Choroid plexus epithelial cell (primary cell): ENCODE data around the gene VPS13A.

Source experiments
- DNase-seq: peaks from one replicate; pipeline ENCODE4 v3.0.0-alpha.2; 2010; ENCODE audit warnings: low read depth
- H3K4me3 ChIP-seq: 2 replicates; pipeline ENCODE4 v1.5.1; 2011; ENCODE audit warnings: low read depth, mild to moderate bottlenecking, control low read depth, low read length, moderate library complexity
- TF ChIP-seq, protein P1 (sequence below): conservative IDR thresholded peaks from 2 replicates; pipeline ENCODE4 v1.5.1; 2011; ENCODE audit warnings: low read depth, mild to moderate bottlenecking, control low read depth, inconsistent platforms, low read length, moderate library complexity

Gene VPS13A

DNA sequence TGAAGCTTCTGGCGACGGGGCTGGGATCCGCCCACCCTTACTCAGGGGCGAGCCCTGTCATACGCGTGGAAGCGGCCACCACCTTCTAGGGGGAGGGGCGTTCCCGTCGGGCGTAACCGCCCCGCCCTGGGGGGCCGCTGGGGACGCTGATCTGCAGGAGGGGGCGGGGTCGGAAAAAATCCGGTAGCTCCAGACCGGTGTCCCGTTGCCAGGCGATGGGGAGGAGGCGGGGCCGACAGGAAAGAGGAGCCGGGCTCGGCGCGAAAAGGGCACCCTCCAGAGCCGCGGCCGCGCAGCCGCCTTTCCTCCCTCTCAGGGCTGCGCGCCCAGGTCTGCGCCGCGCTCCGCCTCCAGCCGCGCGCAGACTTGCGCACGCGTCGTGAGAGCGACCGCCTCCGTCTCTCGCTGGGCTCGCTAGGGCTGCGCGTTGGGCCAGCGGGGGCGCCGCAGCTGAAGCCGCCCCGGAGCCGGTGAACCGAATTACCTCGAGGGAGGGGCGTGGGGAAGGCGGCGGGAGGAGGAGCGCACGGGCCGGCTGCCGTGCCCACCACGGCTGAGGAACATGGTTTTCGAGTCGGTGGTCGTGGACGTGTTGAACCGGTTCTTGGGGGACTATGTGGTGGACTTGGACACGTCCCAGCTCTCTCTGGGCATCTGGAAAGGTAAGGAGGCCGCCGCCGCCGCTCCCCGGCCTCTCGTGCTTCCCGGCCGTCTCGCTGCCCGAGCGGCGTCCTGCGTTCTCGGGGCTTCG, at the start of gene VPS13A:
TSS of gene VPS13A (plus strand) at position 392 of the 751 bp plus-strand sequence. CDS start at position 563, 171 bp downstream.
- TF ChIP-seq, protein P1, sequence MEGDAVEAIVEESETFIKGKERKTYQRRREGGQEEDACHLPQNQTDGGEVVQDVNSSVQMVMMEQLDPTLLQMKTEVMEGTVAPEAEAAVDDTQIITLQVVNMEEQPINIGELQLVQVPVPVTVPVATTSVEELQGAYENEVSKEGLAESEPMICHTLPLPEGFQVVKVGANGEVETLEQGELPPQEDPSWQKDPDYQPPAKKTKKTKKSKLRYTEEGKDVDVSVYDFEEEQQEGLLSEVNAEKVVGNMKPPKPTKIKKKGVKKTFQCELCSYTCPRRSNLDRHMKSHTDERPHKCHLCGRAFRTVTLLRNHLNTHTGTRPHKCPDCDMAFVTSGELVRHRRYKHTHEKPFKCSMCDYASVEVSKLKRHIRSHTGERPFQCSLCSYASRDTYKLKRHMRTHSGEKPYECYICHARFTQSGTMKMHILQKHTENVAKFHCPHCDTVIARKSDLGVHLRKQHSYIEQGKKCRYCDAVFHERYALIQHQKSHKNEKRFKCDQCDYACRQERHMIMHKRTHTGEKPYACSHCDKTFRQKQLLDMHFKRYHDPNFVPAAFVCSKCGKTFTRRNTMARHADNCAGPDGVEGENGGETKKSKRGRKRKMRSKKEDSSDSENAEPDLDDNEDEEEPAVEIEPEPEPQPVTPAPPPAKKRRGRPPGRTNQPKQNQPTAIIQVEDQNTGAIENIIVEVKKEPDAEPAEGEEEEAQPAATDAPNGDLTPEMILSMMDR: no peak
- H3K4me3 ChIP-seq: peak within 1 kb of the TSS; percentile 95
- peak; percentile 96 for DNase-seq

DNA sequence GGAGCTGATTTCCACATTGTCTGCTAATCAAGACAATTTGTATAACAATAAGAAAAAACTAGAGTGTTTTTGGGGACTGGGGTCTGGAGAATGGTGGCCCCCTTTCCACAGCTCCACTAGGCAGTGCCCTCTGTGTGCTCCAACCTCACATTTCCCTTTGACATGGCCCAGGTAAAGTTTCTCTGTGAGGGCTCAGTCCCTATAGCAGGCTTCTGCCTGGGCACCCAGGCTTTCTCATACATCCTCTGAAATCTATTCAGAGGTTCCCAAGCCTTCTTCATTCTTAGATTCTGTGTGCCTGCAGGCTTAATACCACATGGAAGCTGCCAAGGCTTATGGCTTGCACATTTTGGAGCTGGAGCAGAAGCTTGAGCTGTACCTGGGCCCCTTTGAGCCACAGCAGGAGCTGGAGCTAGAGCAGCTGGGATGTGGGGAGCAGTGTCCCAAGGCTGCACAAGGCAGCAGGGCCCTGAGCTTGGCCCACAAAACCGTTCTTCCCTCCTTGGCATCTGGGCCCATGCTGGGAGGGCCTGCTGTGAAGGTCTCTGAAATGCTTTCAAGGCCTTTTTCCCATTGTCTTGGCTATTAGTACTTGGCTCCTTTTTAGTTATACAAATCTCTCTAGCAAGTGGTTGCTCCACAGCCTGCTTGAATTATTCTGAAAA, 49.1 kb upstream of the VPS13A start:
- TF ChIP-seq, protein P1: no peak
- no peak for DNase-seq
- no peak overlapping the region for H3K4me3 ChIP-seq

DNA sequence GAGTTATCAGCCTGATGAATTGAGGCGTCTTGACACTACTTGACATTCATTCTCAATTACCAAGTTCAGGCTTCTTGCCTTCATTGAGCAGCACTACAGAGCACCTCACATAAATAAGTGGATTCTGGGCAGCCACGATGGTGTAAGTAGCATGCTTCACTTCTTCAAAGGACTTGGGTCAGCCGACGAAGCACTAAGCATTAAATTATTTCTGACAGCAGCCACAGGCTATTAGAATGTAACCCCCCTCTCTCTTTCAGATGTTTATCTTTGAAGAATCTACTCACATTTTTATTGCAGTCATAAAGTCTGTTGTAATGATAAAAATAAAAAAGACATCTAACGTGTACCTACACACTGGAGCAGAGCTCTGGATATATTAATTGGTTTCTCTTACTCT, 45.9 kb upstream of the VPS13A start:
- TF ChIP-seq, protein P1: no peak
- DNase-seq: no peak
- H3K4me3 ChIP-seq: no peak overlapping the region

DNA sequence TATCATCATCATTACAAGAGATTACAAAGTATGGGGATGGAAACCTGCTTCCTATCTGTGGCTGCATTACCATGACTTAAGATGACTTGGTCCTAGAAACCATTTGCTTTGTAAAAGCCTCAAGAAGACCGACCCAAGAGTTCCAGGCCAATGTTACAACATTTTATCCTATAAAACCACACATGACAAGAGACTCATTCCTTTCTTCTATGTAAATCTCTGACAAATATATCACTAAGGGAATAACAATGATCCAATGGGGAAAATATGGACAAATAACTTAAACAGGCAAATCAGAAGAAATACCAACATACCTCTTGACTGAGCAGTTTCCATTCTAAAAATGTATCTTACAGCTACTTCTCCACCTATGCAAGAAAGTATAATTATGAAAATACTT, 44.3 kb upstream of the VPS13A start:
- no peak for DNase-seq
- TF ChIP-seq, protein P1: no peak
- no peak overlapping the region for H3K4me3 ChIP-seq

DNA sequence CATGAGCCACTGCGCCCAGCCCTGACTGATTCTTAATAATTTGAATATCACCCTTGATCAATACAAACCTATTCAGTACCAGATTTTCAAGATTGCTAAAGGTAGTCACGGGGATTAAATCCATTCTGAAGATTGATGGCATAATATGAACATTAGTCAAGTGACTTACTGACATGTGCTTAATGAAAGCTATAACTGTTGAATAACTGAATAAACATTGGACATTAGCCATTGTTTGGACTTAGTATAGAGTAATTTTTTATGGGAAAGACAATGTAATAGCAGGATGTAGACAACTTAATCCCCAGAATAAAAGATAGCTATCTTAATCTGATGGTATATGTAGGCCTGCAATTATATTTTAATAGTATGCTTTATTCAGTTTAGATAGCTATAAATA, 35.0 kb upstream of the VPS13A start:
- H3K4me3 ChIP-seq: no peak overlapping the region
- TF ChIP-seq, protein P1: no peak
- DNase-seq: no peak

DNA sequence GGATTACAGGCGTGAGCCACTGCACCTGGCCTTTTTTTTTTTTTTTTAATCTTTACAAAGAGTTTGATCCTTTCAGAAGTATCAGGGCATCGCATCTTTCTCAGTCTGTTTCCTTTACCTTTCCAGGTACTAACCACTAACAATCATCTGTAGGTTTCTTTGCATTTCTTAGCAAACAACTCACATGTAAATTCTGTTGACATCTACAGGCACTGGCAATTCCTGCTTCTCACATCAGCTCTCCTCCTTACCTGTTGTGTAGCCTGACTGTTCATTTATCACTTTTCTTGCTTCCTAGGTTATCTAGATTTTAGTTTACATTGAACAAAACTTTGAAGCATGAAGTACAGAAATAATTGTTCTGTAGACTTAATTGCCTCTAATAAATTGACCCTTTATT, 27.5 kb upstream of the VPS13A start:
- H3K4me3 ChIP-seq: no peak overlapping the region
- TF ChIP-seq, protein P1: no peak
- no peak for DNase-seq
